Caki2 (cell line): ENCODE results near the gene TTC39A. TPM values are rescaled to one million over a fixed set of nuclear protein-coding genes. Genes with fewer than 3 reads are reported as not detected.

Experiments used
- DNase-seq: peaks from one replicate; pipeline ENCODE4 v3.0.0-alpha.2; 2015; ENCODE audit warnings: low read depth
- in situ Hi-C: cut with HindIII; loops from 2 replicates; pipeline ENCODE4 v1.10.0; 2016; ENCODE audit warnings: low sequenced_read_pairs, low pct_unique_long_range_greater_than_20kb, mixed read lengths
- total RNA-seq: library from RNA; depleted of rRNA; stranded (reverse); fragments of >200 nt; shearing (Covaris generic); gene quantifications from 2 replicates; pipeline ENCODE4 v1.2.3, GENCODE V29; 2014; ENCODE audit warnings: low replicate concordance

The TTC39A gene
- total RNA-seq, 1 experiment from 2014 or later, result 27.5 TPM

GRCh38 chr1:51303751-51304251 is 26.6 kb downstream of the TTC39A start:
- no peak for DNase-seq

GRCh38 chr1:51303315-51303714 is 27.0 kb downstream of the TTC39A start:
- in situ Hi-C loops, result no loop called here
- DNase-seq, result no peak

More at GRCh38 chr1:51303751-51304251, 26.6 kb downstream of the TTC39A start:
- in situ Hi-C loops, result no loop called here

- in situ Hi-C loops, result no loop called here
Measured at GRCh38 chr1:51302746-51303145, 27.6 kb downstream of the TTC39A start.

GRCh38 chr1:51302270-51302669 is 28.1 kb downstream of the TTC39A start:
- in situ Hi-C loops, result no loop called here
- DNase-seq, result no peak

More at GRCh38 chr1:51302746-51303145, 27.6 kb downstream of the TTC39A start:
- DNase-seq, result no peak

- in situ Hi-C loops, result no loop called here
- DNase-seq, result no peak
Measured at GRCh38 chr1:51301844-51302162, 28.6 kb downstream of the TTC39A start.

GRCh38 chr1:51301152-51301843 is 29.1 kb downstream of the TTC39A start:
- in situ Hi-C loops, result no loop called here
- no peak for DNase-seq

- in situ Hi-C loops, result no loop called here
- DNase-seq, result no peak
Measured at GRCh38 chr1:51299981-51300670, 30.2 kb downstream of the TTC39A start.

- DNase-seq, result no peak
- in situ Hi-C loops, result no loop called here
Measured at GRCh38 chr1:51299185-51299885, 31.0 kb downstream of the TTC39A start.

- DNase-seq, result no peak
- in situ Hi-C loops, result no loop called here
Measured at GRCh38 chr1:51298322-51298705, 32.0 kb downstream of the TTC39A start.

GRCh38 chr1:51297401-51298321 is 32.7 kb downstream of the TTC39A start:
- in situ Hi-C loops, result no loop called here

GRCh38 chr1:51296383-51297357 is 33.7 kb downstream of the TTC39A start:
- peak; percentile 81 for DNase-seq
- in situ Hi-C loops, result no loop called here

More at GRCh38 chr1:51297401-51298321, 32.7 kb downstream of the TTC39A start:
- DNase-seq, result no peak

GRCh38 chr1:51295926-51296325 is 34.4 kb downstream of the TTC39A start:
- in situ Hi-C loops, result no loop called here
- no peak for DNase-seq

GRCh38 chr1:51294566-51295184 is 35.7 kb downstream of the TTC39A start:
- no peak for DNase-seq
- in situ Hi-C loops, result no loop called here

- in situ Hi-C loops, result no loop called here
- DNase-seq, result no peak
Measured at GRCh38 chr1:51293898-51294515, 36.4 kb downstream of the TTC39A start.

GRCh38 chr1:51290489-51290847 is 39.9 kb downstream of the TTC39A start:
- no peak for DNase-seq
- in situ Hi-C loops, result no loop called here

GRCh38 chr1:51289676-51290488 is 40.5 kb downstream of the TTC39A start:
- in situ Hi-C loops, result no loop called here
- no peak for DNase-seq
